AG10803 (cell line): Measurements from ENCODE around the gene PEX7.

ENCODE experiments used
- DNase-seq: peaks from one replicate; pipeline ENCODE4 v3.0.0; 2010; ENCODE audit warnings: low read depth
- H3K4me3 ChIP-seq: 2 replicates; pipeline ENCODE4 v1.5.1; 2011; ENCODE audit warnings: mild to moderate bottlenecking, low read length, control low read depth
- TF ChIP-seq, protein P1 (sequence below): conservative IDR thresholded peaks from 2 replicates; pipeline ENCODE4 v1.5.1; 2011; ENCODE audit warnings: mild to moderate bottlenecking, low read length, control low read depth, inconsistent platforms

PEX7 gene

DNA sequence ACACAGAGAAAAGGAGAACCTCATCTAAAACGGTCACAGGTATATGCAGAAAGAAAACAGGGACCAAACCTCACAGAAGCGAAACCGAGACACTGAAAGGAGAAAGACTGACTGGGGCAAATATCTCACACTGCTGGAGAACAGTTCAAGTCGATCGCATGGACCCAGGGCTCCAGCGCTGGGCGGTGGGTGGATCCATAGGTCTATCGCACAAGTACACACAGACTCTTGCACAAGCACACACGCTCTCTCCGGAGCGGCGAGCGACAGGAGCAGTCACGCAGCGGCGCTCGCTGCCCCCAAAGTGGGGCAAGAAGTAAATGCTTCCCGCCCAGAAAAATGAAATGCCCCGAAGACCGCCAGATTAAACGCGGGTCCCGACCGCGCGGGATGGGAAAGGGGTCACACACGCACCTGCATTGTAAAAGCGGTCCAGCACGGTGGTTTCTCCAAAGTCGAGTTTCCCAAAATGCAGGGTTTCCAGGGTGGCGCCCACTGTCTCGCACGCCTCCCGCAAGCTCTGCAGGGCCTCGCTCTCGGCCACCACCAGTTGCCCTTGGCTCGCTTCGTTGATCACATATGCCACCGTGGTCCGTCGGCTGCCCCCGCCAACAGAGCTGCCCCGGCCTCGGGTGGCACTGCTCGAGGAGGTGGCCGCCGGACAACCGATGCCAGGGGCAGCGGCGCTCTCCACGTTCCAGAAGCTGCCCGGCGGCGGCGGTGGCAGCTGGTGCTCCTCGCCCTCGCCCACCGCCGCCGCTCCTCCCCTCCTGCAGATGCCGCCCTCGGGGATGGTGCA is 30.9 kb upstream of the PEX7 start:
- H3K4me3 ChIP-seq, result peak overlapping the region; percentile 96
- DNase-seq, result peak; percentile 48
- TF ChIP-seq, protein P1, sequence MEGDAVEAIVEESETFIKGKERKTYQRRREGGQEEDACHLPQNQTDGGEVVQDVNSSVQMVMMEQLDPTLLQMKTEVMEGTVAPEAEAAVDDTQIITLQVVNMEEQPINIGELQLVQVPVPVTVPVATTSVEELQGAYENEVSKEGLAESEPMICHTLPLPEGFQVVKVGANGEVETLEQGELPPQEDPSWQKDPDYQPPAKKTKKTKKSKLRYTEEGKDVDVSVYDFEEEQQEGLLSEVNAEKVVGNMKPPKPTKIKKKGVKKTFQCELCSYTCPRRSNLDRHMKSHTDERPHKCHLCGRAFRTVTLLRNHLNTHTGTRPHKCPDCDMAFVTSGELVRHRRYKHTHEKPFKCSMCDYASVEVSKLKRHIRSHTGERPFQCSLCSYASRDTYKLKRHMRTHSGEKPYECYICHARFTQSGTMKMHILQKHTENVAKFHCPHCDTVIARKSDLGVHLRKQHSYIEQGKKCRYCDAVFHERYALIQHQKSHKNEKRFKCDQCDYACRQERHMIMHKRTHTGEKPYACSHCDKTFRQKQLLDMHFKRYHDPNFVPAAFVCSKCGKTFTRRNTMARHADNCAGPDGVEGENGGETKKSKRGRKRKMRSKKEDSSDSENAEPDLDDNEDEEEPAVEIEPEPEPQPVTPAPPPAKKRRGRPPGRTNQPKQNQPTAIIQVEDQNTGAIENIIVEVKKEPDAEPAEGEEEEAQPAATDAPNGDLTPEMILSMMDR, result no peak

DNA sequence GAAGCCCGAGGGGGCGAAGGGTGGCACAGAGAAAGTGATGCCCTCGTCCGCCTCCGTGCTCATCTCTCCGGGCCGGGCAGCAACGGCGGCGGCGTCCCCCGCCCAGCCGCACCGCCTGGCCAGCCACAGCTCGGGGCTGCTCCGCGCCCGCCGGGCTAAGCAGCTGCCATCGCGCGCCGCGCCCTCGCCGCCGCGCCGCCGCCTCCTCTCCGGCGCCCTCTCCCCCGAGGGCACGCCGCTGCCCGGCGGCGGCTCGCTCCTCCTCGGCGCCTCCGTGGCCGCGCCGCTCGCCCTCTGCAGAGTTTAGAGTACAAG is 30.3 kb upstream of the PEX7 start:
- no peak for DNase-seq
- peak overlapping the region; percentile 96 for H3K4me3 ChIP-seq
- TF ChIP-seq, protein P1, result no peak

DNA sequence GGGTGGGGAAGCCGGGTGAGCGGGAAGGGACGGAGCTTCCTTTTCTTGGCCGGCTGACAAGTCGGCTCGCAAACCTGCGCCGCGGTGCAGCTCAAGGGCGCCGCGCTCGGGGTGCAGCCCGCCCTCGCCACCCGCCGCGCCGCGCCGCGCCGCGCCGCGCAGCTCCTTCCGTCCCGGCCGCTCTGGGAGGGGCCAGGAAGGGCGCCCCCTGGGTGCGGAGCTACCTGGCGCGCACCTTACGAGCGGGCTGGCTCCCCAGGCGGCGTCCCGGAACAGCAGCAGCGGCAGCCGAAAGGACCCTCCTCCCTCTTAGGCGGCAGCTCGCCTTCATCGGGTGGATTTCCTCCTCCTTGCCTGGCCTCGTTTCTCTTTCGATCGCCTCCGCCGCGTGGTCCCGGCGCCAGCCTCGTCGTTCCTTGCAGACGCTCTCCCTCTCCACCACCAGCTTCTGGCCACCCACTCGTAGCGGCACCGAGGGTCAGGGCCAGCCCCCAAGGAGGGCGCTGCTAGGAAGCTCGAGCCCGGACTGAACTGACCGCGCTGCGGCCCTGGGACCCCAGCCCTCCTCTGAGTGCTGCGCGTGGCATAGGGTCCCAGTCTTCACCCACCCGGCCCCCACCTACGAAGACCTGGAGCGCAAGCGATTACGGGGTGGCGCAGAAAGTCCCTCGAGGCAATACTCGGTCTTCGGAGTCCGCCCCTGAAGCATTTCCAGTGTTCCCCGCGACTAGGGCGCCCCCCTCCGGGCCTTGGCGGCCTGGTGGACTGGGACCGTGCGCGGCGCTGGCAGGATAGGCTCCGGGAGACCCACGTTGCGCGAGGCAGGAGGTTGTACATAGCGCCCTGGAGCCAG is 29.8 kb upstream of the PEX7 start, which contains the start of gene MAP3K5:
Gene MAP3K5 (minus strand): TSS at position 68 of the 853 bp plus-strand sequence. CDS start 320 bp downstream, outside the sequence.
- TF ChIP-seq, protein P1, result peak; percentile 80
- peak; percentile 86 for DNase-seq

DNA sequence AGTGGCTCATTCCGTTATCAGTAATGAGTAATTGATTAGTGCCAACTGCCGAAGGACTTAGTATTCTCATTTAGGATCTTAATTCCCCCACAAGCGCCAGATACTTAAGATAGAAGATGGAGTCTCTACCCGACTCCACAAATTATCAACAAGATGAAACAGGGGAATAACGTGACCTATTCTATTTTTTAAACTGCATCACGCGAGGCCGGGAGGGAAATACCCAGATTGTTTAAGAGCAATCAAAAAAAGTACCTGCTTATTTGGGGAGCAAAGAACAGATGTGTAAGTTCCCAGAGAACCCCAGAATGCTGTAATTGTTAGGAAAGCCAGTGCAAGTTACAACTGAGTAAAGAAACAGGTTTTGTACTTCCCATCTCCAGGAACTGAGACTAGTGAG is 29.0 kb upstream of the PEX7 start:
- TF ChIP-seq, protein P1, result no peak
- DNase-seq, result no peak
- H3K4me3 ChIP-seq, result peak overlapping the region; percentile 96

More for the DNA sequence above, 29.8 kb upstream of the PEX7 start, which contains the start of gene MAP3K5:
- peak within 1 kb of the TSS; percentile 96 for H3K4me3 ChIP-seq

DNA sequence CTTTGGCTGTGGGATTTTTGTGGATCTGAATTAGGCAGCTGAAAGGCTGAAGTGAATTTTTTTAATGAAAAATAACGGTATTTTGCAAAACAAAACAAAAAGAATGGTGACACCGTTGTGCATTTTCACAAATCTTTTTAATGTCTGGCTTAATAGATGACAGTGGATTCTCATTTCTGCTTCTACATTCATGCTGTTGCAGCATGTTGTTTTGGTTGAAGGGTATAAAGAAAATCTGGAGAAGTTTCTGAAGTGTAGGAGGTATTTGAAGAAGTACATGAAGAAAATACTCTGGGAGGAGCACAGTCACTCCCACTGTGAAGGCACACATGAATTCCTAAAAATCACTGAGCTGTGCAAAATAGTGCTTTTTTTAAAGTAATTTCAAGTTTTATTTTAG is 27.0 kb upstream of the PEX7 start:
- no peak overlapping the region for H3K4me3 ChIP-seq
- TF ChIP-seq, protein P1, result no peak
- DNase-seq, result no peak

DNA sequence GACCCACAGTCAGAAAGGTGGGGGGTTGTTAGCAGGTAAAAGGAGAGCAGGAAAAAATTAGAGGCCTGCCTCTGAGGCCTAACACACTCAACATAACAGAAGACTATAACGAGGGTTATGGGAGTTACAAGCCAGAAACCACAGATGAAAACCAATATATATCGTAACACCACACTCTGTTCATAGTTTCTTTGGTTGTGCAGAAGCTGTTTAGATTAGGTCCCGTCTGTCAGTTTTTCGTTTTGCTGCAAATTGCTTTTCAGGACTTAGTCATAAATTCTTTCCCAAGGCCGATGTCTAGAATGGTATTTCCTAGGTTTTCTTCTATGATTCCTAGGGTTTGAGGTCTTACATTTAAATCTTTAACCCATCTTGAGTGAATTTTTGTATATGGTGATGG is 26.4 kb upstream of the PEX7 start:
- DNase-seq, result no peak
- TF ChIP-seq, protein P1, result no peak
- no peak overlapping the region for H3K4me3 ChIP-seq
